H9 (cell line): Measurements from ENCODE around the gene BCAS3. TPM values are rescaled to one million over a fixed set of nuclear protein-coding genes. Genes with fewer than 3 reads are reported as not detected.

Experiments used
- DNase-seq: peaks from one replicate; pipeline ENCODE4 v3.0.0-alpha.2; 2017
- H2AFZ ChIP-seq: one replicate; pipeline ENCODE4 v1.6.1; 2013; ENCODE audit warnings: mild to moderate bottlenecking, low read length, control low read depth, moderate library complexity
- H2AK5ac ChIP-seq: 2 replicates; pipeline ENCODE4 v1.6.1; 2013; ENCODE audit warnings: low read length, control low read depth, mixed read lengths; ENCODE audit not compliant: insufficient read length
- H2BK120ac ChIP-seq: one replicate; pipeline ENCODE4 v1.6.1; 2013; ENCODE audit warnings: low read depth, mild to moderate bottlenecking, low read length, control low read depth, inconsistent platforms; ENCODE audit not compliant: poor library complexity, severe bottlenecking
- H2BK12ac ChIP-seq: 2 replicates; pipeline ENCODE4 v1.6.1; 2013; ENCODE audit warnings: low read length, control low read depth, mixed read lengths, low read depth; ENCODE audit not compliant: insufficient read length
- H2BK15ac ChIP-seq: 2 replicates; pipeline ENCODE4 v1.6.1; 2013; ENCODE audit warnings: low read depth, low read length, control low read depth
- H2BK20ac ChIP-seq: one replicate; pipeline ENCODE4 v1.6.1; 2013; ENCODE audit warnings: low read depth, mild to moderate bottlenecking, low read length, control low read depth, inconsistent platforms; ENCODE audit not compliant: poor library complexity, severe bottlenecking
- H2BK5ac ChIP-seq: 2 replicates; pipeline ENCODE4 v1.6.1; 2013; ENCODE audit warnings: low read length, control low read depth, mixed read lengths; ENCODE audit not compliant: insufficient read length
- H3K14ac ChIP-seq: 2 replicates; pipeline ENCODE4 v1.6.1; 2013; ENCODE audit warnings: low read length, control low read depth; ENCODE audit not compliant: insufficient read depth
- H3K18ac ChIP-seq: 2 replicates; pipeline ENCODE4 v1.6.1; 2013; ENCODE audit warnings: low read depth, mild to moderate bottlenecking, mixed read lengths, low read length, control low read depth; ENCODE audit not compliant: insufficient read length
- H3K23ac ChIP-seq: 2 replicates; pipeline ENCODE4 v1.6.1; 2013; ENCODE audit warnings: low read length, control low read depth, mixed read lengths, low read depth; ENCODE audit not compliant: insufficient read length
- H3K23me2 ChIP-seq: 2 replicates; pipeline ENCODE4 v1.6.1; 2013; ENCODE audit warnings: low read depth, mild to moderate bottlenecking, mixed read lengths, low read length, control low read depth; ENCODE audit not compliant: insufficient read length, poor library complexity, severe bottlenecking
- H3K27ac ChIP-seq: 2 replicates; pipeline ENCODE4 v1.5.1; 2013; ENCODE audit warnings: low read length, control low read depth, mixed read lengths, low read depth; ENCODE audit not compliant: insufficient read length
- H3K27me3 ChIP-seq: 2 replicates; pipeline ENCODE4 v1.6.1; 2013; ENCODE audit warnings: low read length, control low read depth, inconsistent platforms; ENCODE audit not compliant: insufficient read depth
- H3K4ac ChIP-seq: 2 replicates; pipeline ENCODE4 v1.6.1; 2013; ENCODE audit warnings: low read depth, mild to moderate bottlenecking, control low read depth, inconsistent platforms, low read length, moderate library complexity
- H3K4me1 ChIP-seq: 2 replicates; pipeline ENCODE4 v1.6.1; 2013; ENCODE audit warnings: low read length, control low read depth, inconsistent platforms; ENCODE audit not compliant: insufficient read depth
- H3K4me2 ChIP-seq: 2 replicates; pipeline ENCODE4 v1.6.1; 2013; ENCODE audit warnings: low read length, control low read depth, mixed read lengths; ENCODE audit not compliant: insufficient read length, insufficient read depth
- H3K56ac ChIP-seq: 2 replicates; pipeline ENCODE4 v1.6.1; 2013; ENCODE audit warnings: low read depth, mild to moderate bottlenecking, mixed read lengths, low read length, control low read depth; ENCODE audit not compliant: insufficient read length
- H3K79me1 ChIP-seq: 2 replicates; pipeline ENCODE4 v1.6.1; 2013; ENCODE audit warnings: low read depth, mild to moderate bottlenecking, moderate library complexity, low read length, control low read depth, inconsistent platforms; ENCODE audit not compliant: insufficient read depth, poor library complexity, severe bottlenecking
- H3K79me2 ChIP-seq: 2 replicates; pipeline ENCODE4 v1.6.1; 2013; ENCODE audit warnings: low read length, control low read depth, inconsistent platforms; ENCODE audit not compliant: insufficient read depth
- H3K9ac ChIP-seq: 2 replicates; pipeline ENCODE4 v1.6.1; 2013; ENCODE audit warnings: low read length, control low read depth, mixed read lengths; ENCODE audit not compliant: insufficient read length; ENCODE audit errors: extremely low read depth
- H3K9me3 ChIP-seq: one replicate; pipeline ENCODE4 v1.6.1; 2013; ENCODE audit warnings: low read depth, low read length, inconsistent platforms; ENCODE audit not compliant: control insufficient read depth
- H3T11ph ChIP-seq: one replicate; pipeline ENCODE4 v1.6.1; 2013; ENCODE audit warnings: mild to moderate bottlenecking, low read length, control low read depth, inconsistent platforms
- H4K20me1 ChIP-seq: one replicate; pipeline ENCODE4 v1.6.1; 2013; ENCODE audit not compliant: control insufficient read depth, insufficient read length, insufficient read depth
- H4K5ac ChIP-seq: 2 replicates; pipeline ENCODE4 v1.6.1; 2013; ENCODE audit warnings: low read depth, mild to moderate bottlenecking, mixed read lengths, low read length, control low read depth; ENCODE audit not compliant: insufficient read length
- H4K8ac ChIP-seq: replicated peaks from 2 replicates; pipeline ENCODE4 v1.6.1; 2013; ENCODE audit warnings: low read length, control low read depth, mixed read lengths, low read depth; ENCODE audit not compliant: insufficient read length
- H4K91ac ChIP-seq: 2 replicates; pipeline ENCODE4 v1.6.1; 2013; ENCODE audit warnings: low read depth, mild to moderate bottlenecking, moderate library complexity, mixed read lengths, low read length, control low read depth; ENCODE audit not compliant: insufficient read length
- H3K27ac Mint-ChIP-seq, 3 experiments: 2 replicates in 2 of 3; 3 replicates in 1 of 3; pipeline ENCODE4 v1.8.0; 2020 to 2021; ENCODE audit warnings: mixed read lengths in 3 of 3, mild to moderate bottlenecking in 1 of 3, moderate library complexity in 1 of 3
- H3K27me3 Mint-ChIP-seq: 2 replicates; pipeline ENCODE4 v1.8.0; 2021; ENCODE audit warnings: low read depth, mild to moderate bottlenecking, moderate library complexity, mixed read lengths
- H3K36me3 Mint-ChIP-seq, 3 experiments: 2 replicates in 2 of 3; 3 replicates in 1 of 3; pipeline ENCODE4 v1.8.0; 2020 to 2021; ENCODE audit warnings: low read depth in 3 of 3, mixed read lengths in 3 of 3; ENCODE audit not compliant: insufficient read depth in 1 of 3
- H3K4me1 Mint-ChIP-seq, 2 experiments: 2 replicates each; pipeline ENCODE4 v1.8.0; 2020; ENCODE audit warnings: mixed read lengths in 2 of 2
- H3K4me3 Mint-ChIP-seq, 2 experiments: 2 replicates in 1 of 2; 3 replicates in 1 of 2; pipeline ENCODE4 v1.8.0; 2020 to 2021; ENCODE audit warnings: mild to moderate bottlenecking in 2 of 2, mixed read lengths in 2 of 2, moderate library complexity in 1 of 2
- H3K9me3 Mint-ChIP-seq, 2 experiments: 2 replicates in 1 of 2; 3 replicates in 1 of 2; pipeline ENCODE4 v1.8.0; 2020; ENCODE audit warnings: mild to moderate bottlenecking in 2 of 2, mixed read lengths in 2 of 2, moderate library complexity in 1 of 2
- WGBS: extraction: QIAGEN DNeasy Blood & Tissue Kit; methylation state at CpG from one replicate; pipeline ENCODE4 v1.1.7; 2013; ENCODE audit warnings: missing lambda C conversion rate, low lambda C conversion rate, mixed read lengths; ENCODE audit not compliant: insufficient read length; ENCODE audit errors: extremely low coverage; 5-methylcytosine and 5-hydroxymethylcytosine counted together
- total RNA-seq: library from RNA; stranded (reverse); gene quantifications from 2 replicates; pipeline ENCODE4 v1.2.1, GENCODE V29; 2021
- TF ChIP-seq, protein P1 (sequence below): fragments of 200-600 bp; sonication (generic); conservative IDR thresholded peaks from 3 replicates; pipeline ENCODE4 v1.8.0; 2021; ENCODE audit warnings: antibody characterized with exemption, mild to moderate bottlenecking

Gene BCAS3
- total RNA-seq, 1 experiment from 2014 or later: 22.4 TPM

GRCh38 chr17:61331886-61332285 lies 654.2 kb downstream of the BCAS3 start:
- no peak overlapping the region for H3K4me2 ChIP-seq
- H3K14ac ChIP-seq: no peak overlapping the region
- no peaks in the 10 kb centered on the region for H3K79me1 ChIP-seq
- no peak overlapping the region for H4K8ac ChIP-seq
- no peak overlapping the region for H3K23ac ChIP-seq
- no peaks in the 10 kb centered on the region for H3K27me3 Mint-ChIP-seq
- no peak for DNase-seq
- no peak overlapping the region for H2BK20ac ChIP-seq
- H3K4ac ChIP-seq: no peak overlapping the region
- H3K27ac ChIP-seq: no peak overlapping the region
- H2AK5ac ChIP-seq: no peak overlapping the region
- H2BK15ac ChIP-seq: no peak overlapping the region
- no peaks in the 10 kb centered on the region for H3K36me3 Mint-ChIP-seq
- H3K18ac ChIP-seq: no peak overlapping the region
- no peak overlapping the region for H2BK120ac ChIP-seq
- no peak overlapping the region for H3K27ac Mint-ChIP-seq
- H3K79me2 ChIP-seq: no peaks in the 10 kb centered on the region
- no peak overlapping the region for H4K91ac ChIP-seq
- H3K4me3 Mint-ChIP-seq: no peak overlapping the region
- H3K56ac ChIP-seq: no peak overlapping the region
- TF ChIP-seq, protein P1, sequence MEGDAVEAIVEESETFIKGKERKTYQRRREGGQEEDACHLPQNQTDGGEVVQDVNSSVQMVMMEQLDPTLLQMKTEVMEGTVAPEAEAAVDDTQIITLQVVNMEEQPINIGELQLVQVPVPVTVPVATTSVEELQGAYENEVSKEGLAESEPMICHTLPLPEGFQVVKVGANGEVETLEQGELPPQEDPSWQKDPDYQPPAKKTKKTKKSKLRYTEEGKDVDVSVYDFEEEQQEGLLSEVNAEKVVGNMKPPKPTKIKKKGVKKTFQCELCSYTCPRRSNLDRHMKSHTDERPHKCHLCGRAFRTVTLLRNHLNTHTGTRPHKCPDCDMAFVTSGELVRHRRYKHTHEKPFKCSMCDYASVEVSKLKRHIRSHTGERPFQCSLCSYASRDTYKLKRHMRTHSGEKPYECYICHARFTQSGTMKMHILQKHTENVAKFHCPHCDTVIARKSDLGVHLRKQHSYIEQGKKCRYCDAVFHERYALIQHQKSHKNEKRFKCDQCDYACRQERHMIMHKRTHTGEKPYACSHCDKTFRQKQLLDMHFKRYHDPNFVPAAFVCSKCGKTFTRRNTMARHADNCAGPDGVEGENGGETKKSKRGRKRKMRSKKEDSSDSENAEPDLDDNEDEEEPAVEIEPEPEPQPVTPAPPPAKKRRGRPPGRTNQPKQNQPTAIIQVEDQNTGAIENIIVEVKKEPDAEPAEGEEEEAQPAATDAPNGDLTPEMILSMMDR: no peak
- H2AFZ ChIP-seq: no peak overlapping the region
- H3T11ph ChIP-seq: no peak overlapping the region
- H3K27me3 ChIP-seq: no peaks in the 10 kb centered on the region
- no peaks in the 10 kb centered on the region for H3K9me3 ChIP-seq
- no peaks in the 10 kb centered on the region for H3K4me1 ChIP-seq
- no peak overlapping the region for H4K5ac ChIP-seq
- H3K4me1 Mint-ChIP-seq: no peaks in the 10 kb centered on the region
- no peak overlapping the region for H2BK12ac ChIP-seq
- WGBS: no CpG with 5 or more reads among the region's 9 CpGs
- no peaks in the 10 kb centered on the region for H4K20me1 ChIP-seq
- no peaks in the 10 kb centered on the region for H3K23me2 ChIP-seq
- no peak overlapping the region for H2BK5ac ChIP-seq
- no peak overlapping the region for H3K9ac ChIP-seq
- H3K9me3 Mint-ChIP-seq: no peaks in the 10 kb centered on the region
